Activated T-cell treated with anti-CD3 and anti-CD28 coated beads for 1 hour (primary cell): ENCODE results near the gene GNAS-AS1.

ENCODE experiments used
- DNase-seq: peaks from one replicate; pipeline ENCODE4 v3.0.0-alpha.2; 2020; ENCODE audit warnings: low read depth

Gene GNAS-AS1

DNA sequence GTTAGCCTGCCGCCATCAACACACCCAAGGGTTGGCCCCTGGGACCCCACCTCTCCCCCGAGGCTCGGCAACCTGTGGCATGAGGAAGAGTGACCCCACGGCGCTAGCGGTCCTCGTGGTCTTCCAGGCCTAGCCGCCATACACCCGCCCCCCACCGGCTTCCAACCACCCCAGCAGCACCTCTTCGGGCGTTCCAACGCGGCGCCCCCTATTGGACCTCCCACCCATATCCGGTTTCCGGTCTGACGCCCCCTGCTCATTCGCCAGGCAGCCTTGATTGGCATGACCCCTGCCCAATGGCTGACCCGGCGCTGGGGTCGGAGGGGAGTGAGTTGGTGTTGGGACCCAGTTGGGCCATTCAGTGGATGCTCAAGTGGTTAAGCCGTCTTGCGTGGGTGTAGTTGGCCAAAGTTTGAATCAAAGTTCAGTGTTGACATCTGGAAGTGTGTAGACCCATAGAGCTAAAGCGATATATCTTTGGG lies at the start of gene GNAS-AS1:
TSS of gene GNAS-AS1 (minus strand) at position 210 of the 482 bp plus-strand sequence.
- DNase-seq, result peak; percentile 72

DNA sequence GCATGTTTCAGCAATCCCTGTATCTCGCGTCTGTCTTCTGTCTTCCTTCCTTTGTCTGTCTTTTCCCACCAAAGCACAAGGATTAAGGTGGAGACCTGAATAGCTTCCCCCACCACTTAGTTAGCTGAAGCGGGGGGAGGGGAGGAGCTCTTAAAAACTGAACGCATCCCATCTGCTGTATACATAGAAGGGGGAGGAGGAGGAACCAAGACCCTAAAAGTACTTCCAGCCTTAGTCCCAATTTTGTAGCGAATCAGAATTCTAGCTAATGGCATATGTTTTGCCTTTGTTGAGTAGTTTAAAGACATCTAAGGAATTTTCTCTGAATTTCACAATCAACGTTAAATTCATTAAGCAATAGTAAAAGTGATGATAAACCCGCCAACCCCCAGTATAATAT lies 49.7 kb upstream of the GNAS-AS1 start:
- DNase-seq, result no peak

DNA sequence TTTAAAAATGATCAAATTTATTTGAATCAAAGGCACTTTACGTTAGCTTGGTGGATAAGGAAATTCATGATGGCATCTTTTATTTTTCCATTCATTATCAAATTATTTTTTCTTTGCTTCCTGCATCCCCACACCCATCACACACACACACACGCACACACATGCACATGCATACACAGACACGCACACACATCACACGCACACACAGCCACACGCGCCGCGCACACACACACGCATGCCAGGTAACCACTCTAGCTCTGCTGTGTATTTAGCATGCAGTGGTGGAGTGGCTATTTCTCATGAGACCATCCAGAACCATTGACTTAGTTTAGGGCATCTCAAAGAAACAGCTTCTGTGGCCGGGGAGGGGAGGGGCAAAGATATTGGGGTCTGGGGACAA lies 48.8 kb upstream of the GNAS-AS1 start:
- no peak for DNase-seq

DNA sequence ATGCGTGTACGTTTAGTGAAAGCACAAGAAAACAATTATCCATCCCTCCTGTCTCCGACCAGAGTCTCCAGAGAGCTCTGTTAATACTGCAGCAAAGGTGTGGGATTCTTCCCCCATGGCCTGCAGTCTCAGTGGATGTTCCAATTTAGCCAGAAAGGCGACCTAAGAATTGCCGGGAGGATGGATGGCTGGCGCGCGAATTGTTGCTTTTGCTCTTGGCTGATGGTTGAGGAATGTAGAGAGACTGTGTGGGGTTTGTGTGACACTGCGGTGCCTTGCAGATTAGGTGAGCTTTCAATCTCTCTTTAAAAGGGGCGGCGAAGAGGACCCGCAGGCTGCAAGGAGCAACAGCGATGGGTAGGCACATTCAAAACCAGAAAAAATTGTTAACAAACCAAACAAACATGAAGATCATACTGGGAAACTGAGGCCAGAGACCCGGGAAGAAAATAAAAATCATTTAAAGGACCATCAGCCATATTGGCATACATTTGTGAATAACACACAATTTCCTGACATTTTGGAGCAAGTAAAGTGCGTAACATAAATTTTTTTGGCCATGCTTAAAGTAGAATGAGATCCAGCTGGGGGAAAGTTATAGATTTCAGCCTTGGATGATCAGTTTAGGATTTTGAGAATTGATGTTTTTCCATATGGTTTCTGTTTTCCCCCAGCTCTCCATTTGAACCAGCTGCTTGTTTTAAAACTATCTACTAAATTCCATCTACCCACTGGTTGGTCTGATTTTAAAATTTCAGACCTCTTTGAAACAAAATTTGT lies 48.1 kb upstream of the GNAS-AS1 start:
- no peak for DNase-seq

DNA sequence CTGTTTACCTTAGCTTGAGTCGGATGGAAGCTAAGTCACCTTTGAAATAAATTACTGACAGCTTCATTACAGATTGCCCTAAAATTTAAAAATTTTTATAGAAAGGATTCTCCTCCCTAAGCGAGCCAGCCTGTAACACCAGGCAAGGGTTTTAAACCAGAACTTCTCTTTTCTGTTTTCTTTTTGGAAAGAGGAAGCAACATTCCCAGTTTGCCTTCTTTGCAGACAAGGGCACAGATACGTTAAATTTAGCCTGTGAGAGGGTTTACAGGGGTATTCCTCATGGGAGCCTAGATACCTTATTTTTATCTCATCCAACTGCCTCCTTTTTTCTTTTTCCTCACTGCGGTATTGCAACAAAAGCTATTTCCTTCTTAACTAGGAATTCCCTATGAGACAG lies 46.8 kb upstream of the GNAS-AS1 start:
- no peak for DNase-seq

DNA sequence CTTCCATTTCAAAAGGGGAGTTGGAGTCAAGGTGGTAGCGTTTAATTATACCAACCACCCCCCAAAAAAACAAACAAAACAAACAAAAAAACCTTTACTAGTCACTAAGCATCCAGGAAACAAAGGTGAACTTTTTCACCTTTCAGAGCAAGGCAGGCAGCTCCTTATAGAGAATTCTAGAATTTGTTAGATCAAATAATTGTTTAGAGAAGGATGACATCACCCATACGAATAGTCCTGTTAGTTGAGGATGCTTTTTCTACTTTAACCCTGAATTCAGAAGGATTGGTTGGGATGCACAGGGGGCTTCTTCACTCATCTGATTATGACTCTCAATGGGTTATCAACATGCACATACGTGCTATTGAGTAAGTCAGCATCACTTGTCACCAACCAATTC lies 46.1 kb upstream of the GNAS-AS1 start:
- no peak for DNase-seq

DNA sequence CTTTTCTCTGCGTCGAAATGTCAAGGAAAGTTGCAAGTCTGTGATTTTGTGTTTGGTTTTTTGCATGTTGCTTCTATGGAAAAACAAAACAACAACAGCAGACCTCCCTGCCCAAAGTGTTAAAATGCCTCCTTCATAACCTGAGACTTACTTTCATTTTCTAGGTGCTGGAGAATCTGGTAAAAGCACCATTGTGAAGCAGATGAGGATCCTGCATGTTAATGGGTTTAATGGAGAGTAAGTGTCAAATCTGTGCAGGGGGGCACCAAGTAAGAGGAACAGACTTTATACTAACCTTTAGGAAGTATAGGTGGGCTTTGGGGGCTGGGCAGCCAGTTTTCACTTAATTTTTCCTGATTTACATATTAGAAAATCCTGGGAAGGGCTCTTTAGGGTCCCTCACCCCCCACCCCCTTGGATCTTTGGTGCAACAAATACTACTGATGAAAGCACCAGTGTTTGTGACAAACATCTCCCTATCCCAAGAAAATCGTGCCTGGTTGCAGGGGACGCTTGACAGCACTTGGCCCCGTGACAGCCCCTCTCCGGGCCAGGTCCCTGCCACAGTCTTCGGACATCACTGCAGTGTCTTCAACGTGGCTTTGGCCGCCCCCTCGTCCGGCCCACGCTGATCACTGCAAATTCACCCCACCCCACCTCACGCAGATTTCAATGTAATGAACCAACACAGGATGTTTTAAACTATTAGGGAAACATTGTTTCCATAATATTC lies 44.9 kb upstream of the GNAS-AS1 start:
- no peak for DNase-seq

DNA sequence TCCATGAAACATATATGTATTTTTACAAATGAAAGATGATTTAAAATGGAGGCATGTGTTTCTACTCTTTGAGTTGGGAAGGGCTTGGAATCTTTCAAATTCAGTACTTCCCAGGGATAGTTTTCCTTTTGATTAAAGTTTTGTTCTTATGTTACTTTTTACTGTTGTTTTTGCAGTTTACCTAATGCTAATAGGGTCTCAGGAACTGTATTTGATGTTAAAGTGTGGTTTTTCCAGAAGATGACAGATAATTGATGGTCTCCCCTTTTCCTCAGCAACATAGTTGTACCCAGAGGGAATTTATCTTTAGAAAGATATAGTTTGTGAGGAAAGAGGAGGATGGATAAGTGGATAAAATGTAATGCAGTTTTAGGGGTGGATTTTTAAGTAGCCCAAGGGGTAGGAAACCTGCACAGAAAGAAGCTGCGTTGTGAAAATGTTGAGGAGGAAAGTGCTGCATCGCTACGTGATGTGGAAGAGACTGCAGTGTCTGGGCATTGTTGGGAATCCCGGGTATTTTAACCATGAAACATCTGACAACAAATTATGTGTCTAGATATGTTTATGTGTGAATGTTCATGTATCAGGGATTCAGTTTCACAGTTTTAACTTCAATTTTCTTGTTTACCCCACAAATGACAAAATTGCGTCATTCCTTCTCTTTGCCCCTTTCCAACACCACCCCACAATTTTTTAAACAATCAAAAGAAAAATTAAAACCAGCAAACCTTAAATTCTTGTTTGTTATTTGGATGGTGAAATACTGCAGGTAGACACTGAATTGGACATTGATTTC lies 44.1 kb upstream of the GNAS-AS1 start:
- DNase-seq, result no peak

DNA sequence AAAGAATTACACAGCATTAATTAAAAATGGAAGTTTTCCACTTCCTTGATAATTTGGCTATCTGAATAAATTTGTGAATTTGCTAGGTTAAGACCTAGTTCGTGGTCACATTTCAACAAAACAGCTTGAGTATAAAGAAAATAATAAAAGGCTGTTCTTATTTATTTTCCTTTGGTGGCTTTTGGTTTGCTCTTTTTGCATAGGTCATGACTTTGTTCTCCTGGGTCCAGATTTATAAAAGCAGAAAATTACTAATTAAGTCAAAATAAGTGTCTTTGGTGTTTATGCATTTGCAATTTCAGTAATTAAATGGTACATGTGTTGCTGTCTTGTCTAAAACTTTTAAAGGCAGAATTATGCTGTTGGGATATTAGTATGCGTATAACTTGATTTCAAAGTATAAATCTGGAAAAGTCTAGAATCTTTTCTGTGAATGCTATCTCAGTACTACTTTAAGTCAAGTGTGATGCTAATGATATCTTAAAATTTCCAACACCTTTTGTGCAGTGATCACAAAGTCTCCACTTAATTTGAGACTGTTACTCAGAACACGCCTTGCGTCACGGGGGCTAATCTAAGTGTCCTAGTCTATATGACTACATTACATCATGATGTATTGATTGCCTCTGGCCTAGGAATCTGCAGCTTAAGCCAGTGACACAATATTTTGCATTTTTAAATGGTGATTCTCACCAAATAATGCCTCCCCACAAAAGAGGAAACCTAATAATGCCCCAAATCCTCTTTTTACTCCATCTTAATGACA lies 42.8 kb upstream of the GNAS-AS1 start:
- no peak for DNase-seq

DNA sequence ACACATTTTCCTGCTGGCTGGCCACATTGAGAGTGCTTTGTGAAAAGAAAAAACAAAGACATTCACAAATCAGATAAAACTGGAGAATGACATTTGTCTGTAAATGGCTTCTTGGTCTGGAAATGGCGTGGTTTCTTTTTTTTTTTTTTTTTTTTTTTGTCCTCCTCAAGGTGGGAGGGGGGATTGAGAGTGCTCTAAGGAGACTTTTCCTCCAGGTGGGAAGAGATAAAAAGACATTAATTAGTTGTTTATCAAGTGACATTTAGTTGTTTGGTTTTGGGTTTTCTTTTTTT lies 42.2 kb upstream of the GNAS-AS1 start:
- no peak for DNase-seq

DNA sequence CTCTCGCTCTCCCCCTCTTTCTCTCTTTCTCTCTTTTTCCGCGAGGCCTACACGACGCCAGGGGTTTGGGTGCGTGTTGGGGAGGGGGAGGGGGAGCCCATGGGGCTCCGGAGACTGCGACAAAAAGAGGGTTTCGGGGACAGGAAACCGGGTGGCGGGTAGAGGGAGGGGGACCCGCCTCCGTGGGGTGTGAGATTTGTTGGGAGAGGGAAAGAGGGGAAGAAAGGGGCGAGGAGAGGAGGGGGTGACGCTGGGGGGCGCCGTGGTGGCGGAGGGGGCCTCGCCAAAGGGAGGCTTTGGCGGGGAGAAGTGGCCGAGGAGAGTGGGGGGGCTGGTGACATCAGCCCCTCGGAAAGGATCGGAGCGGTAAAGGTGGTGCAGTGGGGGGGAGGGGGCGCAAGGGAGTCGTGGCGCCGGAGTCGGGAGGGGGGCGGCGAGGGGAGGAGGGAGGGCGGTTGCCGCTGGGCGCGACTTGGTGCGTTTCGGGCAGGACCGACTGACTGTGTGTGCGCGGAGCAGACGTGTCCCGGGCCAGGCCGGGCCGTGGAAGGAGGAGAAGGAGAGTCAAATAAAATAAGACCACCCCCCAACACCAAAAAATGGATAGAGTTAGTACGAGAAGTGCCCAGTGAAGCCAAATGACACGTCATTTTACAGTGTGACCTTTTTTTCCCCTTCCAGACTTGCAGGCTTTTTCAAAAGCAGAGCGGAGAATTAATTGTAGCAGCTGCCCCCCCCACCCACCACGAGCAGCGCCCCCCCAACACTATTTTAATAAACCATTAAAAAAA lies 41.6 kb upstream of the GNAS-AS1 start:
- DNase-seq, result peak; percentile 67

DNA sequence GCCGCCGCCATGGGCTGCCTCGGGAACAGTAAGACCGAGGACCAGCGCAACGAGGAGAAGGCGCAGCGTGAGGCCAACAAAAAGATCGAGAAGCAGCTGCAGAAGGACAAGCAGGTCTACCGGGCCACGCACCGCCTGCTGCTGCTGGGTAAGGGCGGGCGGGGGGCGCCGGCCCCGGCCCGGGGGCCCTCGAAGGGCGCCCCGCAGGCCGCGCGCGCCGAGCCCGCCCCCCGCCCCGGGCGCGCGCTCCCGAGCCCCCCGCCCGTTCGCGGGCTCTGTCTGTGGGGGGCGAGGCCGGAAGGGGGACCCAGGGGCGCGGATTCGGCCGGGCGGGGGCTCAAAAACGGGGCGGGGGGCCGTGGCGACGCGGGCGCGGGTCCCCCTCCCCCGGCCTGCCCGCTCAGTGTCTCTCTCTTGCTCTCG lies 41.0 kb upstream of the GNAS-AS1 start:
- DNase-seq, result no peak

DNA sequence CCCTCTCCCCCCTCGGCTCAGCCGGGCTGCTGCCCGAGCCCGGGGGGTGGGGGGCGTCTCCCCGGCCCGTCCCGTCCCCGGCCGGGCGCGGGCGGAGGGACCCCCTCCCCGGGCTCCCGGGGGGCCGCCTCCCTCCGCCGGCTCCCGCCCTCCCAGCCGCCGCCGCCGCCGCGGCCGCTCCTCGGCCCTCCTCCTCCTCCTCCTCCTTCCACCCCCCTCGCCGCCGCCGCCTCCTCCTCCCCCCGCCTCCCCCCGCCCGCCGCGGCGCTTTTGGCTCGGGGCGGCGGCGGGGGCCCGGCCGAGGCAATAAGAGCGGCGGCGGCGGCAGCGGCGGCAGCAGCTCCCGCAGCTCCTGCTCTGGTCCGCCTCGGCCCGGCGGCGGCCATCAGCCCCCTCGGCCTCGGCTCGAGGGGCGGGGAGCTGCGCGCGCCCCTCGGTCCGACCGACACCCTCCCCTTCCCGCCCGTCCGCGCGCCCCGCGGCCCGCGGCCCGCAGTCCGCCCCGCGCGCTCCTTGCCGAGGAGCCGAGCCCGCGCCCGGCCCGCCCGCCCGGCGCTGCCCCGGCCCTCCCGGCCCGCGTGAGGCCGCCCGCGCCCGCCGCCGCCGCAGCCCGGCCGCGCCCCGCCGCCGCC lies 40.5 kb upstream of the GNAS-AS1 start:
- peak; percentile 69 for DNase-seq

DNA sequence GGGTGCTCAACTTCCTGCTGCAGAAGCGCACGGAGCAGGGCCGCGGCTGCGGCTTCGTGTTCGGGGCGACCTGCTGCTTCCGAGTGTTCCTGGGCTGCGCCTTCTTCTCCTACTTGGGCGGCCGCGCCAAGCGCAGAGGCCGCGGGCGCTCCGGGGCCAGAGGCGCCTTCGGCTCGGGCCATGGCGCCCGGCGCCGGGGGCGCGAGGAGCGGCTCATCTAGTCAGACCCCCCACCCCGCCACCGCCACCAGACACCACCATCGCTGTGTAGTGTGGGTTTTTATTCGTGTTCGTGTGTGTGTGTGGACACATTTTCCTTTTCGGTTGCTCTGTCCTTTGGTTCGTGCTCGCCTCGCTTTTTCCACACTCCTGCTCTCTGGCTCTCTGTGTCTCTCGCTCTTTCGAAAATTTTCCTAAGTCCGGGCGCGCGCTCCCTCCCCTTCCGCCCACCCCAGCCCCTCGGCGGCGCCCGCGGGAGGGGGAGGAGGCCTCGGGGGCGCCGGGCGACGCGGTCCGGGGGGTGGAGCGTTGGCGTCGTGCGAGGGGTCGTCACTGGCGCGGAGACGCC lies 39.9 kb upstream of the GNAS-AS1 start:
- DNase-seq, result peak; percentile 58

DNA sequence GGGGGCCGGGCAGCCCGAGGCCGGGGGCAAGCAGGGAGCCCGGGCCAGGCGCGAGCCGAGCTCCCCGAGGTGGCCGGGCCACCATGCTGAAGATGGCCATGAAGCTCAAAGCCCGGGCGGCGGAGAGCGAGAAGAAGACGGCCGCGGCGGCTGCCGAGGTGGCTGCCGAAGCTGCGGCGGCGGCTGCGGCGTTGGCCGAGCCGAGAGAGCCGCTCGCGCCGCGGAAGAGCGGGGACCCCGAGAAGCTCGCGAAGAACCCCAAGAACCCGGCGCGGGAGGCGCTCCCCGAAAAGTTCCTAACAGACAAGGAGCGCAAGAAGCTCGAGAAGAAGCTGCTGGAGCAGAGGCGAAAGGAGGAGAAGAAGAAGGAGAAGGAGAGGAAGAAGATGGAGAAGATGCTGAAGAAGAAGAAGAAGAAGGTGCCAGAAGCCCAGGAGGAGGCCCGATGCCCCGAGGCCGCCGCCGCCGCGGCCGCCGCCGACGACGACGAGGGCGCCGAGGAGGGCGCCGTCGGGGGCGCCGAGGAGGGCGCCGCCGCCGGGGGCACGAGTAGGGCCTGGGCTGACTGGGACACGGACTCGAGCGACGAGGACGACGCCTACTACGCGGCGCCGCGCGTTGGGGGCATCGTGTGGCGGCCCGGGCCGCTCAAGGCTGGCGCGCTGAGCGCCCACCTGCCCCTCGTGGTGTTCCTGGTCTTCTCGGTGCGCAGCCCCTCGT lies 39.3 kb upstream of the GNAS-AS1 start:
- DNase-seq, result no peak

DNA sequence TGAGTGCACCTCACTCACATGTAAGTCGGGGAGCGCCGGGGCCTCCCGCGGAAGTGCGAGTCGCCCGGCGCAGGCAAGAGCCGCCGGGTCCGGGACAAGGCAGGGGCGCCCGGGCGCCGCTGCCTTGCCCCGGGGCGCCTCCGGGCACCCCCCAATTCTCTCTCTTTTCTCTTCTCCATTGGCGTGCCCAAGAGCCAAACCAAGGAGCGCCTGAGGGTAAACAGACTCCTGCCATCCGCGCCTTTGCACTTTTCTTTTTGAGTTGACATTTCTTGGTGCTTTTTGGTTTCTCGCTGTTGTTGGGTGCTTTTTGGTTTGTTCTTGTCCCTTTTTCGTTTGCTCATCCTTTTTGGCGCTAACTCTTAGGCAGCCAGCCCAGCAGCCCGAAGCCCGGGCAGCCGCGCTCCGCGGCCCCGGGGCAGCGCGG lies 38.6 kb upstream of the GNAS-AS1 start:
- no peak for DNase-seq

DNA sequence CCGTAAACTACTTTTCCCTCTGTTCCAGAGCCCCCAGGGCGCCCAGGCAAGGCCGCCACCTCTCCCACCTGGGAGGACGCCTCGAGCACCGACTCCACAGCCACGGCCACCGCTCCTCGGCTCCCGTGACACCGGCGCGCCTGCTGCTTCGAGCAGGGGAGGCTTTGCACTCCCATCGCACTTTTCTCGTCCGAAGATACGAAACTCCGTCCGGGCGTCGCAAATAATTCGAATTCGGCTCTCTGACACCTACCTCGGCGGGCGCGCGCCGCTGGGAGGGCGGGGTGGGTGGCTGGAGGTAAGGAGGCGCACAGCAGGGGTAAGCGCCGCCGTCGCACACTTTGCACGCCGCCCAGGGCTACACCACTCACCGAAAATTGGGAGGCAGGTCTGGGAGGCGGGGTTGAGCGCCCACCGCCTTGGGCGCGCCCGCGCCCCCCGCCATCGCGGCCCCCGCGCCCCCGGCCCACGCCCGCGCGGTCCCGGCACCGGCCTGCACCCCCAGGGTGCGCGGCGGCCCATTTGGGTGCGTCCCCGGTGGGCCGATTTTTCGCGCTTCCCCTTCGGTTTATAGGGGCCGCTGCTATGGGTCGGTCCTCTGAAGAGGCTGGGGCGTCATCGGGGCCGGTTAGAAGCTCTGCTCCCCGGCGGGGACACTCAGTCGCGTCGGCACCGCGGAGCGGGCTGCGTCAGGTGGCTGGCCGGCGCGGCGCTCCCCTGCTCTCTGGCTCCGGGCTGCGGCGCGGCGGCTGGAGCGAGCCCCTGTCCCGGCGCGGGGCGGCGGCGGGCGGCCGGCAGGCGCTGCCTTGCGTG lies 38.0 kb upstream of the GNAS-AS1 start:
- peak; percentile 68 for DNase-seq

DNA sequence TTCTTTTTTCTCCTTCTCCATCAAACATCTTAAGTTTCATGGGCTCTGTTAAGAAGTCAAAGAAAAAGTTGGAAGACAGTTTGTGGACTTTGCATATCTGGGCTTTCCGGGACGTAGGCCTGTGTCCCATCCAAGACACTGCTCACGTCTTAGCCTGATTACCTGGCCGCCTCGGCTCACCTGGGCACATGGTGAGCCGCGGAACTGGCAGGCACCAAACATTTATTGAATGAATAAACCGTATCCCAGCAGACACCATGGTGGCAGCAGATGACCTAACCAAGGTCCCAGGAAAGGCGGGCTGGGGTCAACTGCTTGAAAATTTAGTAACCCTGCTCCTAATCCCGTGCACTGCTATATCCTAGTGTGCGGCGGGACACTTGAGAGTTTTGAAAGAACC lies 37.4 kb upstream of the GNAS-AS1 start:
- DNase-seq, result no peak

DNA sequence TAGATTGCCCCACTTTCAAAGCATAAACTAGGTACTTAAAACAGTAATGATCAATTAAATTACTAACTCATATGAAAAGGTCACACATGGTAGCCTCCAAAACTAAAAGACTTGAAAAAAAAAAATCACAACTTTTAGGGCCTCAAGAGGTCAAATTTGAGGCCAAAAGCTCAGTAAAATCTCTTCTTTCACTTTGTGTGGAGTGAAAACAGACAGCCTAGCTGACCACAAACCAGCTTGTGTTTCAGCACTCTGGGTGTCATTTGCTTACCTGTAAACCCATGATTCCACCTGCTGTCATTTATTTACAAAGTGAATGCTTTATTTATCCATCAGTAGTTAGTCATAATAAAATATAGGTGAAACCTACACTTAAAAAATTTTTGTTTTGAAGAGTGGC lies 35.8 kb upstream of the GNAS-AS1 start:
- no peak for DNase-seq
